Kasumi-1 (cell line): Measurements from ENCODE around the gene CLDN22.
"Not testable (repeated sequence)": the region's sequence is repeated elsewhere in the genome, so short reads cannot be mapped to it uniquely, and the experiment has no call there.

Source experiments
- DNase-seq, 2 experiments: peaks; one replicate each; lab custom pipeline; 2025; lab: John Stamatoyannopoulos, UW

Gene CLDN22

DNA sequence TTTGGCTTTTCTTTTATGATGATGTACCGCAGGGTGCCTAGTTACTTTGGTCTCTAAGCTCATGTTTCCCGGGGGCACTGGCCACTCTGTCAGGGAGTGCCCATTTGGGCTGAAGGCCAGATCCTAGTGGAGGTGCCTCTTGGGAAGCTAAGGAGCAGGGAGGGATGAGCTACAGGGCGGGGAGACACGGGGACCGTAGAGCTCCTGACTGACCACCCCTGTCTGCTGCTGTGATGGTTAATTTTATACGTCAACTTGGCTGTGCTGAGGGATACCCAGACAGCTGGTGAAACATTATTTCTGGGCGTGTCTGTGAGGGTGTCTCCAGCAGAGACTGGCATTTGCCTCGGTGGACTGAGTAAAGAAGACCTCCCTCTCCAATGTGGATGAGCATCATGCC lies 27.1 kb upstream of the CLDN22 start:
- no peak for DNase-seq

GRCh38 chr4:183345261-183345660 lies 25.2 kb upstream of the CLDN22 start:
- no peak for DNase-seq

DNA sequence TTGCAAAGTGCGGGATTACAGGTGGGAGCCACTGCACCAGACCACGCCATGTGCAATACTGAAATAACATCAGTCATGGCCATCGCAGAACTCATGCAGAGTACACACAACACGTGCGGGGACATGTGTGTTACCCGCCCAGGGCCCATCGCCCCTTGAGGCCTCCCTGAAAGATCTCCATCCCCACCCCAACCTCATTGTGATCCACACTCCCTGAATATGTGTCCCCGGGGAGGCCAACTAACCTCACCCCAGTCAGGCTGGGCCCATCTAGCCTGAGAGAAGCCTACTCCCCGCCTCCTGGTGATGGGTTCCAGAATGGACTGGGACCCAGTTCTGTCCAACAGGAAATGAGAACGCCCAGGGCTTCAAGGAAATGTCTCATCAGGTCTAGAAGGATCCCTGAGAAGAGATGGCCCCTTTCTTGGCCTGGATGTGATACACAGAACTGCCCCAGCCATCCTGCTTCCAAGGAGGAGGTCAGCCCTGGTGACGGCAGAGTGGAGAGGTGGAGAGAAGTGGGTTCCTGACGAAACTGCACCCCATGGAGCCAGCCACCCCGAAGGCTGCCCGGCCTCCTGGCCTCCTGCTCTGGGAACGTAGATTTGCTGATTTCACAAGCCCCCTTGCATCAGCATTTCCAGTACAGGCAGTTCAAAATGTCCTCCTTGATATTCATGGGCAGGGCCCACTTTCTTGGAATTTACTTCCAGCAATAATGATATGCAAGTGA lies 24.6 kb upstream of the CLDN22 start:
- DNase-seq, result no peak

- no peak for DNase-seq
Measured at GRCh38 chr4:183343730-183344129, 23.7 kb upstream of the CLDN22 start.

DNA sequence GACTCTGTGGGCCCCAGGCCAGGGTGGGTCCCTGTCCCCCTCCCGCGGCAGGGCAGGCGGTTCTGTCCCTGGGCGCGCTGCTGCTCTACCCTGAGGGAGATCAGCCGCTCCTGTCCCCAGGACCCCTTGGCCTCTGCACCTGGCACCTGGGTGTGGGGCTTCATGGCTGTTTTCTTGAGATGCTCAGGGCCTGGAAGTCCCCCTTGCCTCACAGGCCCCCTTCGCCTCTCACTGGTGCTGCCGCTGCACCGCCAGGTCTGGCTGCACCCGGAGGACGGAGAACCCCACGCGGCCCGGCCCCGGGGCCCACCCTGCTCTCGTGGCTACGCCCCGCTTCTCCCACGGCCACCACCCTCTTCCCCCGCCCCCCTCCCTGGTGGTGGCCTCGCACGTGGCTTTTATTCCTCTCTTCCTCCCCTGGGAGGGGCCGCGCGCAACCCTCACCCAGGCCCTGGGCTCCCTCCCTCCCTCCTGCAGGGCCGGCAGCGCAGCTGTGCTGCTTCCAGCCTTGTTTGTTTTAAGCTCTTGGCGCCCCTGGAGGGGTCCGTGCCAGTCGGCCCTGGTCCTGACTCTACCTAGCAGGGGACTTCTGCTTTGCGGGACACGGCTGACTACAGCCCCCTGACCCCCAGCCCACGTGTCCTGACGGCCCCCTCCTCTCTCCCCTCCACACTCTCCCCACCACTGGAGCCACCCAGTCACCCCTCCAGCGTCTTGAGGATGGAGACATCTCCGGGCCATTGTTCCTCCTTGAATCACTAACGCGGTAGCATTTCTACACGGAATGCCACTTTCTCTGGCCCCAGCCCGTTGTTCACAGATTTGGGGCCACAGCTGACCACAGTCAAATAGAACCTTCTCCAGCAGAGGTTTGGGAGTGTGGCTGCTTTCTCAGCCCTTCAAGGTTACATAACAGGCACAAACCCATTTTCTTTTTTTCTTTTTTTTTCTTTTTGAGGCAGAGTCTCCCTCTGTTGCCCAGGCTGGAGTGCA lies 22.8 kb upstream of the CLDN22 start:
- DNase-seq, result no peak

DNA sequence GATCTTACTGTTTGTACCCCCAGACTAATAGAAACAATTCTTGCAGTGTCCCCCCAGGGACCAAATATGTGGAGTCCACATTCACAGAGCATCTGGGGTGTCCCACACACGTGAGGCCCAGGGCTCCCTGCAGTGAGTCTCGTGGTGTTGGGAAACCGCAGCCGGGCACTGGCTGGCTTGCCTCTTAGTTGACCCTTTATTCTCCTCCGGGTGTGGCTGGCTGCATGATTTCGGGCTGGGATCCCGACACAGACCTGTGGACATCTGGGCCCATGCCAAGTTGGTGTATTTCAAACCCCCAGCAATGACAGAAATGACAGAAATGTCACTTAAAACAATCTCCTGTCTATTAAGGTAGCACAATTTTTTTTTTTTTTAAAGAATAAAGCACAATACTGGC lies 17.8 kb upstream of the CLDN22 start:
- DNase-seq, result no peak

DNA sequence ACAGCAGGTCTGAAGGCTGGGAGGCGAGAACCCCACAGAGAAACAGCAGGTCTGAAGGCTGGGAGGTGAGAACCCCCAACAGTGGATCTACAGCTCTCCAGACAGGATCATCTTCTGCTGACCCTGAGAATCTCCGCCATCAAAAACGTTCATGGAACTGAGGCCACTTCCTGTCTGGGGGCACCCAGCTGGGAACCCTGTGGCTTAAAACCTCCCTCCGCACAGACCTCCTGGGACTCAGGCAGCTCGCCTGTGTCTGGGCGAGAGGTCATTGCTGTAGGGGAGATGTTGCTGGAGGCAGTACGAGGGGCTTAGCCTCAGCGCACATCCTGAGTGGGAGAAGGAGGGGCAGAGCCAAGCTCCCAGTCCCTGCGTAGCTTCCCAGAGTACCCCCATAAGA lies 17.3 kb upstream of the CLDN22 start:
- DNase-seq, result no peak

DNA sequence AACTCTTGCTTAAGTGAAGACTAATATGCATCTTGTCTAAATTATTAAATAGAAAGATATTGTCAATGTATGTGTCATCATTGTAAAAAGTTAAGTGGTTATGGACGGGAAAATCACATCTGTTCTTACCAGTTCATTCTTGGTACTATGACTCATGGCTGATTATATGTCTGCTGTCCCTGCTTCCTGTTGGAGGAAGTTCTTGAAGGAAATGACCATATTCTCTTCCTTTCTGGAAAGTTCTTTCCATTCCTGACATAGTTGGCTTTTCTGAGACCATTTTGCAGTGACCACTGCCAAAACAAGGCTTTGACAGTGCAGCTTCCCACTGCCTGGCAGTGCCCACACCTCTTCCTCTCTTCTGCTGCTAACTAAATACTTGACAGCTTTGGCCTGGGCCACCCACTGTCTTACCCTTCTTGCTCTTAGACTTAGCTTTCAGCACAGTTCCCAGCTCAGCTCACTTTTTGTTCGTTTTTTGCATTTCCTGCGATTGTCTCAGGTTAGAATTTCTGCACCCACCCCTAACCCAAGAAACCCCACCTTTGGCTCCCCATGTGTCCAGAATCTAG lies 15.4 kb upstream of the CLDN22 start:
- DNase-seq, result peak; percentile 12 to 14

- no peak for DNase-seq
Measured at GRCh38 chr4:183333983-183334382, 13.9 kb upstream of the CLDN22 start.

DNA sequence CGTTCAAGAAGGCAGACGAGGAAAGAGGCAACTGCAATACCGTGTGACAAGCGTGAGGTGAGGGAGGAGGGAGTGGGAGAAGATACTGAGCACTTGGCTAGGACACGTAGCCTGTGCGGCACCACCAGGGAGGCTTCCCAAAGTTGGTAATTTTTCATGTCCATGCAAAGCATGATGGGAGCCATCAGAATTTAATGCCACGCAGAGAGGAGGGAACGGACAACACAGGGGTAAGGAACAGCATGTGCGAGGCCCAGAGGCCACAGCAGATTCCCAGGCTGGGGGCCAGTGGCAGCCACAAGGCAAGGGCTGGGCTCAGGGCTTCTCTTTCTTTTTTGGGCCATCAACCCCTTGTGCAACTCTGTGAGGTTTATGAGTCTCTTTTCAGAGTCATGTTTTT lies 13.1 kb upstream of the CLDN22 start:
- DNase-seq, result no peak

DNA sequence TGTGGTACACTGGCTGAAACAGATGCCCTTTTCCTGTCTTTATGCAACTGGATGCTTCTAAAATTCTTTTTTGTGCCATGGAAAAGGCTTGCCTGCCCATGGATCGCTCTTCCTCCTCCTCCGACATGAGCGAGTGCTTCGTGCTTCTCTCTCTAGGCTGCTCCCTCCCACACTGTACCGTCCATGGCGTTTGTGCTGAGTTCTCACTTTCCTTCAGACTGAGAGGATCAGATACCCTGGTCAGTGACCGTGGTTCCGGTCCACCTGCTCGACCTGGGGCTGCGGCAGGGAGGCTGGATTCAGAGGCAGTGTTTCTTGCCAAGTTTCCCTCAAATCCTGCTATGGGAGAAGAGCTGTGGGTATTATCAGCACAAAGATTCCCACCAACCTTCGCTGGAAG lies 12.4 kb upstream of the CLDN22 start:
- no peak for DNase-seq

DNA sequence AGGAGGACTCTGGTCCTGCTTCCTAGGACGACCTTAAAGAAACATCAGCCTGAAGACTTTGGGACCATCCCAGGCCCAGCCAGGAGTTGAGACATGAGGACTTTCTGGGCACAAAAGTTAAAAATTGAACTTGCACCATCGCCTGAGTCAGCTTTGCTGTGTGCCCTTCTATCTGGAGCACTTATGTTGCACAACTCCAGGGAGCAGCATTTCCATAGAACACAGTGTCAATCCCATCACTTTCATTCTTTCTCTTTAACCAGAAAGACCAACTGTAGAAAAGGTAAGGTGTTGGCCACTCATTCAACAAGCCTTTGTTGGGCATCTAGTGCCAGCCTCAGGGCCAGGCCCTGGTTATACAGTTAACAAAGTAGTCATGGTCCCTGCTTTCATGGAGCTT lies 10.8 kb upstream of the CLDN22 start:
- DNase-seq, result no peak

- no peak for DNase-seq
Measured at GRCh38 chr4:183329954-183330742, 10.1 kb upstream of the CLDN22 start.

DNA sequence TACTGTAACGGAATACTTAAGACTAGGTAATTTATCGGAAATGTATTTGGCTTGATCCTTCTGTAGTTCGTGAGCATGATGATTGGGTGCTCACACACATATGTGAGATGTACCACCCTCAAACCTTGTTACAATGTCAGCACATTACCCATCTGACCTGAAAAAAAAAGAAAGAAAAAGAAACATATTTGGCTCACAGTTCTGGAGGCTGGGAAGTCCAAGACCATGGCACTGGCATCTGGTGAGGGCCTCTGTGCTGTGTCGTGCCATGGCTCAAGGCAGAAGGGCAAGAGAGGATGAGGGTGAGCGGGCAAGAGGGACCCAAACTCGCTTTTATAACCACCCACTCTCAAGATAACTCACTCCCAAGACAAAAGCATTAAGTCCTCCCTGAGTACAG lies 9.2 kb upstream of the CLDN22 start:
- no peak for DNase-seq

DNA sequence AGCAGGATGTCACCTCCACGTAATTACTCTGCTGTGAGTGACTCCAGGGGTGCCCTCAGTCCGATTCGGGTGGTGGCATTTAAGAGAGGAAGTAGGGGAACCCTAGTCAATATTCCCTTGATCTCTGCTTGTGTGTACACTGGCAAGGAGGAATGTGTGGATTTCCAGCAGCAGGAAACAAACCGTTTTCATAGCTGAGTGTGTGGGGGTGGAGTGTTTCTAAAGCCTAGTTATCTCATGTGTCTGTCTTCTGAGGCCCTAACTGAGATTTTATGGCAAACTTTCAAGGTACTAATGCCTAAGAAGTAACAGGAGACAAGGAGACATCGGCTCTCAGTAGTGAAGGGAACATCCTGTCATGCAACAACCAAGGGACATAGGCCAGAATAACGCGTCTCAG lies 8.8 kb upstream of the CLDN22 start:
- no peak for DNase-seq

DNA sequence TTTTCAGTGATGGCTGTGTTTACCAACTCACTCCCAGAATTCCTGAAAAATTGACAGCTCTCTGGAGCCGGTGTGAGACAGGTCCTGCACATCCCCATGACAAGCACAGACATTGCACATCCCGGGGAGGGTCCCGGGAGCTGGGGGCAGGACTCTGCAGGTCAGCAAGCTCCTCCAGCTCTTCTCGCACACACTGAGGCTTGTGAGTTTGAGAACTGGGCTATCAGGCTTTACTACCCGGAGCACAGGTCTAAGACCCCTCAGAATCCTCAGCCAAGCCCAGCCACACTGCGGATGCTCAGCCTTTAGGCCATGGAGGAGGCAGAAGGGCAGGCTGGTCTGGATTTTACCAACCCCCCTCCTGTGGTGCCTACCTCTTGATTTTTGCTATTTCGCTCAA lies 7.8 kb upstream of the CLDN22 start:
- DNase-seq, result no peak

- no peak for DNase-seq
Measured at GRCh38 chr4:183326853-183327252, 6.8 kb upstream of the CLDN22 start.

DNA sequence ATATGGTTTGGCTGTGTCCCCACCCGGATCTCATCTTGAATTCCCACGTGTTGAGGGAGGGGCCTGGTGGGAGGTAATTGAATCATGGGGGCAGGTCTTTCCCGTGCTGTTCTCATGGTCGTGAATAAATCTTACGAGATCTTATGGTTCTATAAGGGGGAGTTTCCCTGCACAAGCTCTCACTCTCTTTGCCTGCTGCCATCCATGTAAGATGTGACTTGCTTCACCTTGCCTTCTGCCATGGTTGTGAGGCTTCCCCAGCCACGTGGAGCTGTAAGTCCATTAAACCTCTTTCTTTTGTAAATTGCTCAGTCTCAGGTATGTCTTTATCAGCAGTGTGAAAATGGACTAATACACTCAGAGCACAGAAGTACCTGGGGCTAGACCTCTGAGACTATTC lies 6.3 kb upstream of the CLDN22 start:
- DNase-seq, result not testable (repeated sequence)

DNA sequence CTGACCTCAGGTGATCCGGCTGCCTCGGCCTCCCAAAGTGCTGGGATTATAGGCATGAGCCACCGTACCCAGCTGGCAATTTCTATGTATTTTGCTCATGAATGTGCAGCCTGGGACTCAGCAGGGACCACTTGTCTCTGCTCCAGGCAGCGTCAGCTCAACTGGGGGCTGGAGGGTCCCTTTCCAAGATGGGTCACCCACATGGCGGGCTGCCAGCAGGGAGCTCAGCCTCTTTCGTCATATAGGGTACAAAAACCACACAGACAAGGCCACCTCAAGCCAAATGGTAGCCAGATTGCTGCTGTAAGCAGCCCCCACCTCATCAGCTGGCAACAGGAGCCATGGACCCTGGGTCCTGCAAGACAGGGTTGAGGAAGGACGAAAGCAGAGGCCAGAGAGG lies 4.5 kb upstream of the CLDN22 start:
- DNase-seq, result no peak

GRCh38 chr4:183324056-183324455 lies 4.0 kb upstream of the CLDN22 start:
- DNase-seq, result not testable (repeated sequence)

DNA sequence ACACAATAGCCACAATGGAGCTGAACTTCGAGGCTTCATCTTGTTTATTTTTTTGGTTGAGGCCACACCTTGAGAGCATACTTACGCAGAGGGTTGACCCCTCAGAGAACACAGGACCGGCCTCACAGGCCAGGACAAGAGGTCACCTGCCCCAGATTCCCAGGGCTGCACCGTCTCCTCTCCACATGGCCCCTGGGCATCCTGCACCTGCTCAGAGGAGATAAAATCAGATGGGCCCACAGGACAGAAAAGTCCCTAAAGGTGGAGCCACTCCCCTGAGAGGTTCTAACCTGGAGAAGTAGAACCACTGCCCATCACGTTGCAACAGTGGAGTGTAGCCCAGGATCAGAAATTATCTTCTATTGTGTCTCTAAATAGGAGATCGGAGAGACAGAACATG lies 3.2 kb upstream of the CLDN22 start:
- no peak for DNase-seq

- no peak for DNase-seq
Measured at GRCh38 chr4:183322326-183322725, 2.2 kb upstream of the CLDN22 start, which contains the start of gene CLDN24. Gene CLDN24, minus strand, starts transcription at chr4:183322426. Its CDS starts 0 bp downstream, at chr4:183322426.
